GM21390 (cell line): ENCODE measurements around the gene ZNF746.

ENCODE experiments used
- ATAC-seq: cut with Tn5 transposase; IDR thresholded peaks from one replicate; pipeline ENCODE4 v1.9.1; 2021; ENCODE audit not compliant: unreplicated experiment

Gene ZNF746

DNA sequence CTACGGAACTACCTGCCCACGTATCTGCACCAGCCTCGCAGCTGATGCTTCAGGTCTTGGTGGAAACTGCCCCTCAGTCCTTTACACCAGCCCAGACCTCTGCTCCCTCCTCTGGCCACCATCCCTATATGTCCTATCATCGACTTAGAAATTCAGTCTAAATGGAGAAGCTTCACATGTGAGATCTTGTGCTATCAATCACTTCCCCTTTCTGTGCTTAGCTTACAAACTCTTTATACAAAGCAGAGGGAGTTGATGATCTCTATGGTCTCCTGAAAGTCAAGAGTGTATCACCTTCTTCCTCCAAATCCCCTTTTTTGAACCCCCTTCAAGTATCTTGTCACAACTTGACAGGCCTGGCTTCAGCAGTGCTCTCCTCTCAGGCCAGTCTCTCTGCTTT lies 67.4 kb downstream of the ZNF746 start:
- ATAC-seq: no peak

DNA sequence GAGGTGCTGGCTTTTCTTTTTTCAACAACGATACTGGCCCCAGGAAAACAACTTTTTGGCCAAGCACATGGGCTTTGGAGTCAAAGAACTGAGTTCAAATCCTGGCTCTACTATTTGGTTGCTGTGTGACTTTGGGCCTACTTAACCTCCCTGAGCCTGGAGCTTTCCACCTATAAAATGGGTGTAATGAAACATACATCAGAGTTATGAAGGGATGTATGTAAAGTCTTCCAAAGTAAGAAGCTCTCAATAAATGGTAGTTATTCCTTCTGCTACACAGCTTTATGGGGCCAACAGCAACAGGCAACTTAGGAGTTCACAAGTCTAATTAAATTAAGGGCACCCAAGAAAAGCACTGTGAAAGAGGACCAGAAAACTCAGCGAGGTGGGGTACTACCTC lies 69.7 kb downstream of the ZNF746 start:
- ATAC-seq: no peak

DNA sequence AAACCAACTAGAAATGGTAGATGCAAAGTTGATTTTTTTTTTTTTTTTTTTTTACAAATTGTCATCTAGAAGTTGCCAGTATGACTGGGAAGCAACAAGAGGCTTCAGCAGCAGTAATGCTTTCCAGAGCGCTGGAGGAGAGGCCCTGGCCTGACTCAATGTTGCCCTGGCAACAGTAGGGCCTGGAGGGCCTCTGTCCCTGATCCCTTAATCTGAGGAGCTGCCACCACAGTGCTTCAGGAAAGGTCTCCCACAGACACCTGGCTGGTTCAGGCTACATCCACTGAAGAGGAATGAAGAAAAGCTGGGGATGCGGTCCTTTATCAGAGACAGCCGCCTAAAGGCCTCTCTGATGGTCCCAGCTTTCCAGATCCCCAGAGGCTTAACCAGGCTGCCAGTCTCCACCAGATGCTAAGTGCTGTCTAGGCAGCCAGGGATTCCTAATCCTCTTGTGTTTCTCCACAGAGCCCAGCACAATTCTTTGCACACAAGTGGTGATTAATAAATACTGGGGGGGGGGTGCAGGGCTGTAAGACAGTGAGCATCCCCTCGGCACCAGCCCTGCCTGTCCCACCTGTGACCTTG lies 70.4 kb downstream of the ZNF746 start:
- no peak for ATAC-seq

DNA sequence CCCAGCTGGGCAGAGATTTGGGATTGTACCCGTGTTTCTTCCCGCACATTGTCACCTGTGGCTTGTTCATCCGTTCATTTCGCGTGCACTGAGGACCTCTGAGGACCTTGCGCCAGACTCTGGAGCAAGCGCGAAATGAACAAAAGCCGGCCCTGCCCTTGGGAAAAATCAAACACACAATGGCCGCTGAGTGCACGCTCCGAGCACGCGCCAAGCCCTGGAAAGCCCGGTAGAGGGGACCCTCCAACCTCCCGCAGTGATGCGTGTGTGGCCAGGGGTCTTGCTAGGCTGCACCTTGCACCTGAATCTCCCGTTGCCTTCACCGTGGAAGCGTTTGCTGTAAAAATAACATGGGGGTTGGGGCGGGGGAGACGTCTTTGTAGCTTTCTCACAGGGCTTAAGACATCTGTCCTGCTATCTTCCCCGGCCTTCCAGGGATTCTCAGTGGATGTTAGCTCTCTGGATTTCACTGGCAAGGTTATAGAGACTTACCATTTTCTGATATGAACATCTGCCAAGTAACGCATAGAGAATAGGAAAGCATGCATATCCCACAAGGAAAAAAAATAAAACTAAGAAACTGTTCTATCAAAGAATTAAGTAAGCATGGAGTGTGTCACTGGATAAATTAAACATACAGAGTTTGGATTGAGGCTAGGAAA lies 74.0 kb downstream of the ZNF746 start:
- no peak for ATAC-seq

DNA sequence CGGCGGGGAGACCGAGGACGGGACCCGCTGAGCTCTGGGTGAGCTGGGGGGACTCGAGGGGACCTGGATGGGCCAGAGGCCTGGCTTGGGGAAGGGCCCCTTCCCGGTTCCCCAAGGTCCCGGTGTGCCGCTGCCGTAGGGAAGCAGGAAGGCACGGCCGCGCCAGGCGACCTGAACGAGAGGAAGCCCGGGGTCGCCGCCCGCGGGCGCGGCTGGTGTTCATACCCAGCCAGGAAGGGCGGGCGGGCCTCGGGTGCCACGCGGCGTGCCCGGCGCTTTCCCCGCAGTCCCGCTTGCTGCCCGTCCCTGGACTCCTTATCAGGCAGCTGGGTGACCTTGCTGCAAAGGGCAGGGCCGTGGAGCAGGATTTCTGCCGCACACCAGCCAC lies 74.7 kb downstream of the ZNF746 start:
- ATAC-seq: no peak
